PFSK-1 (cell line): Measurements from ENCODE around the gene CD99.

Source experiments
- POLR2AphosphoS5 ChIP-seq: IDR thresholded peaks from 2 replicates; pipeline ENCODE4 v1.6.1; 2012; ENCODE audit warnings: low read depth, mild to moderate bottlenecking, control low read depth, low read length, moderate library complexity
- REST ChIP-seq, 2 experiments: IDR thresholded peaks; 2 replicates each; pipeline versions ENCODE4 v1.6.1 to v1.8.0; 2011 to 2012; ENCODE audit warnings: low read depth in 2 of 2, low read length in 2 of 2, control low read depth in 1 of 2, inconsistent platforms in 1 of 2, mild to moderate bottlenecking in 1 of 2, moderate library complexity in 1 of 2; ENCODE audit not compliant: insufficient read depth in 1 of 2
- SIN3A ChIP-seq: IDR thresholded peaks from 2 replicates; pipeline ENCODE4 v1.6.1; 2012; ENCODE audit warnings: mild to moderate bottlenecking, low read length, moderate library complexity, borderline replicate concordance; ENCODE audit not compliant: insufficient read depth
- TAF1 ChIP-seq: IDR thresholded peaks from 2 replicates; pipeline ENCODE4 v1.6.1; 2012; ENCODE audit warnings: low read length, control low read depth, borderline replicate concordance; ENCODE audit not compliant: insufficient read depth

GRCh38 chrX:2676794-2677675 is 14.1 kb upstream of the CD99 start:
- TF ChIP-seq POLR2AphosphoS5 = no peak
- no peak for TF ChIP-seq SIN3A
- no peak for TF ChIP-seq REST (IDR thresholded peaks at IDR 0.05; ENCODE audit: insufficient read depth in 1 of 2, low read depth in 2 of 2, low read length in 2 of 2)
- no peak for TF ChIP-seq TAF1
